ENCODE data around the gene HPDL. TPM values are rescaled to one million over a fixed set of nuclear protein-coding genes. Genes with fewer than 3 reads are reported as not detected.

The HPDL gene
- total and polyA plus RNA-seq, 4 donors = 0.55 to 2.3 (median 0.71) TPM

DNA sequence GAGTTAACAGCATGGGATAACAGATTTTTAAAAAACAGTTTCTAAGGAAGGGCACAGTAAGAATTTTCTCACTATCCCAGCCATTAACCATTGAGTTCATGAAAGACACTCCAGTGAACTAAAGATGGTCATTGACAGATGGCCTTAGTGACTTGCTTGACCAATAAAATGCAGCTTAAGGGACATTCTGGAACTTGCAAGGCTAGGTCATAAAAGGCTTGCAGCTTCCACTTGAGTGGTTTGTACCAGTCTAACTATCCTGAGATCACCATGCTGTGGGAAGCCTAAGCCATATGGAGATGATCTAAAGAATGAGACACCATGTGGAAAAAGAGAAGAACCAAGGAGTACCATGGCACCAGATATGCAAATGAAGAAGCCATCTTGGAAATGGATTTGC is 51.5 kb downstream of the HPDL start:
- no peak for DNase-seq
- no peak for TF ChIP-seq CTCF (IDR thresholded peaks at IDR 0.05; ENCODE audit: control extremely low read depth, extremely low read depth)
- no peaks in the 10 kb centered on the region for H3K36me3 ChIP-seq (ENCODE audit: control insufficient read depth in 4 of 4, insufficient read depth in 4 of 4, low read length in 4 of 4)
- no peak overlapping the region for H3K27ac ChIP-seq (ENCODE audit: low read depth in 1 of 2, low read length in 1 of 2)
- H3K9me3 ChIP-seq (ENCODE audit: control insufficient read depth in 4 of 4, insufficient read depth in 3 of 4, low read length in 3 of 4) = no peaks in the 10 kb centered on the region
- H3K9ac ChIP-seq (ENCODE audit: insufficient read depth in 1 of 2, low read length in 2 of 2) = no peak overlapping the region
- ATAC-seq (ENCODE audit: insufficient read depth, low FRiP score) = no peak
- no peak overlapping the region for H3K4me3 ChIP-seq
- H3K27me3 ChIP-seq (ENCODE audit: control insufficient read depth in 3 of 3, insufficient read depth in 3 of 3, low read length in 2 of 3) = no peaks in the 10 kb centered on the region
- peaks cover 0 to 6% (median 0%) of the 10 kb centered on the region in 5 donors for H3K4me1 ChIP-seq (ENCODE audit: control insufficient read depth in 5 of 5, insufficient read depth in 5 of 5, low read length in 5 of 5)

Other genes with a start within 250 kb of the HPDL start
- gene ZSWIM5, start 120.3 kb upstream of the HPDL start, total RNA-seq = 1 to 10 TPM; 3.1 to 3.8 TPM
- gene ZSWIM5, start 120.3 kb upstream of the HPDL start, polyA plus RNA-seq = 1 to 10 TPM in 1 of 2 donors, under 1 TPM in 1; 0.96 to 1.1 TPM
- gene TOE1, start 13.3 kb downstream of the HPDL start, total RNA-seq = 10 to 100 TPM in 1 of 2 donors, 1 to 10 TPM in 1; 6.4 to 10.9 TPM
- 10 to 100 TPM in 1 of 2 donors, 1 to 10 TPM in 1; 5.3 to 10.6 TPM for gene TOE1, start 13.3 kb downstream of the HPDL start, polyA plus RNA-seq
- gene MUTYH, start 13.5 kb downstream of the HPDL start, total RNA-seq = 10 to 100 TPM; 16.8 to 26.3 TPM
- 10 to 100 TPM; 14.0 to 22.5 TPM for gene MUTYH, start 13.5 kb downstream of the HPDL start, polyA plus RNA-seq
- gene TESK2, start 164.3 kb downstream of the HPDL start, total RNA-seq = 1 to 10 TPM; 3.7 to 8.7 TPM
- 1 to 10 TPM; 1.8 to 3.6 TPM for gene TESK2, start 164.3 kb downstream of the HPDL start, polyA plus RNA-seq
- gene CCDC163, start 173.2 kb downstream of the HPDL start, total RNA-seq = 1 to 10 TPM in 1 of 2 donors, under 1 TPM in 1; 0.77 to 2.2 TPM
- 1 to 10 TPM; 2.0 to 2.2 TPM for gene CCDC163, start 173.2 kb downstream of the HPDL start, polyA plus RNA-seq
- gene MMACHC, start 173.4 kb downstream of the HPDL start, total RNA-seq = 1 to 10 TPM; 1.6 to 4.2 TPM
- gene MMACHC, start 173.4 kb downstream of the HPDL start, polyA plus RNA-seq = 1 to 10 TPM; 1.8 to 2.4 TPM
- 100 to 1,000 TPM; 208 to 443 TPM for gene PRDX1, start 195.0 kb downstream of the HPDL start, total RNA-seq
- gene PRDX1, start 195.0 kb downstream of the HPDL start, polyA plus RNA-seq = 100 to 1,000 TPM; 649 to 926 TPM
- 100 to 1,000 TPM in 1 of 2 donors, 10 to 100 TPM in 1; 92.6 to 214 TPM for gene AKR1A1, start 223.9 kb downstream of the HPDL start, total RNA-seq
- gene AKR1A1, start 223.9 kb downstream of the HPDL start, polyA plus RNA-seq = 100 to 1,000 TPM; 208 to 212 TPM

All from lung (tissue), 12 donors.